ENCODE results near the gene PRPH. TPM values are rescaled to one million over a fixed set of nuclear protein-coding genes. Genes with fewer than 3 reads are reported as not detected.
A peak's percentile ranks its signal among the peaks of the same experiment; 100 is the strongest.

The PRPH gene
- total and polyA plus RNA-seq, 2 of the 13 experiments (the other 11 are each of a cell fraction or from before 2014, with no cell fraction given), result 0.12 TPM; not detected in 1

DNA sequence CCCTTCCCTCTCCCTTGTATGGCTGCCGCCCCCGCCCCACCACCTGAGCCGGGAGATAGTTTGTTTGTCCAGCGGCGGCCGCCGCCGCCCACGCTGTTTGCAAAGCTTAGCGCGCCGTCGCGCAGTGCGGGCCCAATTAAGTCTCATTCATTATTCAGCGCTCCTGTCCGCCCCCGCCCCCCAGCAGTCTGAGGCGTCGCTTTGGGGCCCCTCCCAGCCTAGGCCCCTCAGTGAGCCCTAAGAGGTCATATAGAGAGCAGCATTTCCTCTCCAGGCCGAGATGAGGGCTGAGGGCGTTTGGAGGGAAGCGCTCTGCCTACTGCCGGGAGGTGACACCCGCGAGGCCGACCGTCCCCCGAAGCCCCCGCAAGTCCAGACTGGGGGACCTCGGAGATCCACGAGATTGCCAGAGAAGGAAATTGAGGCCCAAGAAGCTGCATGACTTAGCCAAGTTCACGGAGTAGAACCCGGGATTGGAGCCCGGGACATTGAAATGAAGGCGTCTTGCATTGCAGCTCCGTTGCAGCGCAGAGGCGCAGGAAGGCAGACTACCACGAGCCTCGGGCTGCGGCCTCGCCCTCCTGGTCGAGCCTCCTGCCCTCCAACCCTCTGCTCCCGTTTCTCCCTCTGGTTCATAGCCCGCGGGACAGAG lies 51.8 kb downstream of the PRPH start, which contains the start of gene DNAJC22 (continued):
- TF ChIP-seq, protein P1, sequence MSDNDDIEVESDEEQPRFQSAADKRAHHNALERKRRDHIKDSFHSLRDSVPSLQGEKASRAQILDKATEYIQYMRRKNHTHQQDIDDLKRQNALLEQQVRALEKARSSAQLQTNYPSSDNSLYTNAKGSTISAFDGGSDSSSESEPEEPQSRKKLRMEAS (IDR thresholded peaks at IDR 0.05), result peak; percentile 62
- TF ChIP-seq, protein P2, sequence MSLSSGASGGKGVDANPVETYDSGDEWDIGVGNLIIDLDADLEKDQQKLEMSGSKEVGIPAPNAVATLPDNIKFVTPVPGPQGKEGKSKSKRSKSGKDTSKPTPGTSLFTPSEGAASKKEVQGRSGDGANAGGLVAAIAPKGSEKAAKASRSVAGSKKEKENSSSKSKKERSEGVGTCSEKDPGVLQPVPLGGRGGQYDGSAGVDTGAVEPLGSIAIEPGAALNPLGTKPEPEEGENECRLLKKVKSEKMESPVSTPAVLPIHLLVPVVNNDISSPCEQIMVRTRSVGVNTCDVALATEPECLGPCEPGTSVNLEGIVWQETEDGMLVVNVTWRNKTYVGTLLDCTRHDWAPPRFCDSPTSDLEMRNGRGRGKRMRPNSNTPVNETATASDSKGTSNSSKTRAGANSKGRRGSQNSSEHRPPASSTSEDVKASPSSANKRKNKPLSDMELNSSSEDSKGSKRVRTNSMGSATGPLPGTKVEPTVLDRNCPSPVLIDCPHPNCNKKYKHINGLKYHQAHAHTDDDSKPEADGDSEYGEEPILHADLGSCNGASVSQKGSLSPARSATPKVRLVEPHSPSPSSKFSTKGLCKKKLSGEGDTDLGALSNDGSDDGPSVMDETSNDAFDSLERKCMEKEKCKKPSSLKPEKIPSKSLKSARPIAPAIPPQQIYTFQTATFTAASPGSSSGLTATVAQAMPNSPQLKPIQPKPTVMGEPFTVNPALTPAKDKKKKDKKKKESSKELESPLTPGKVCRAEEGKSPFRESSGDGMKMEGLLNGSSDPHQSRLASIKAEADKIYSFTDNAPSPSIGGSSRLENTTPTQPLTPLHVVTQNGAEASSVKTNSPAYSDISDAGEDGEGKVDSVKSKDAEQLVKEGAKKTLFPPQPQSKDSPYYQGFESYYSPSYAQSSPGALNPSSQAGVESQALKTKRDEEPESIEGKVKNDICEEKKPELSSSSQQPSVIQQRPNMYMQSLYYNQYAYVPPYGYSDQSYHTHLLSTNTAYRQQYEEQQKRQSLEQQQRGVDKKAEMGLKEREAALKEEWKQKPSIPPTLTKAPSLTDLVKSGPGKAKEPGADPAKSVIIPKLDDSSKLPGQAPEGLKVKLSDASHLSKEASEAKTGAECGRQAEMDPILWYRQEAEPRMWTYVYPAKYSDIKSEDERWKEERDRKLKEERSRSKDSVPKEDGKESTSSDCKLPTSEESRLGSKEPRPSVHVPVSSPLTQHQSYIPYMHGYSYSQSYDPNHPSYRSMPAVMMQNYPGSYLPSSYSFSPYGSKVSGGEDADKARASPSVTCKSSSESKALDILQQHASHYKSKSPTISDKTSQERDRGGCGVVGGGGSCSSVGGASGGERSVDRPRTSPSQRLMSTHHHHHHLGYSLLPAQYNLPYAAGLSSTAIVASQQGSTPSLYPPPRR (CRISPR knock-in tag; IDR thresholded peaks at IDR 0.05; ENCODE audit: borderline replicate concordance), result no peak
- TF ChIP-seq ZNF564 (CRISPR knock-in tag; IDR thresholded peaks at IDR 0.05), result 0 out of 2 replicates have a peak, but pooled peaks have one; percentile 16
- no peak for TF ChIP-seq EZH2 (conservative IDR thresholded peaks at IDR 0.05; ENCODE audit: low read depth, low read length)
- TF ChIP-seq, protein P3, sequence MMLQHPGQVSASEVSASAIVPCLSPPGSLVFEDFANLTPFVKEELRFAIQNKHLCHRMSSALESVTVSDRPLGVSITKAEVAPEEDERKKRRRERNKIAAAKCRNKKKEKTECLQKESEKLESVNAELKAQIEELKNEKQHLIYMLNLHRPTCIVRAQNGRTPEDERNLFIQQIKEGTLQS (CRISPR knock-in tag; IDR thresholded peaks at IDR 0.05), result no peak
- TF ChIP-seq, protein P4, sequence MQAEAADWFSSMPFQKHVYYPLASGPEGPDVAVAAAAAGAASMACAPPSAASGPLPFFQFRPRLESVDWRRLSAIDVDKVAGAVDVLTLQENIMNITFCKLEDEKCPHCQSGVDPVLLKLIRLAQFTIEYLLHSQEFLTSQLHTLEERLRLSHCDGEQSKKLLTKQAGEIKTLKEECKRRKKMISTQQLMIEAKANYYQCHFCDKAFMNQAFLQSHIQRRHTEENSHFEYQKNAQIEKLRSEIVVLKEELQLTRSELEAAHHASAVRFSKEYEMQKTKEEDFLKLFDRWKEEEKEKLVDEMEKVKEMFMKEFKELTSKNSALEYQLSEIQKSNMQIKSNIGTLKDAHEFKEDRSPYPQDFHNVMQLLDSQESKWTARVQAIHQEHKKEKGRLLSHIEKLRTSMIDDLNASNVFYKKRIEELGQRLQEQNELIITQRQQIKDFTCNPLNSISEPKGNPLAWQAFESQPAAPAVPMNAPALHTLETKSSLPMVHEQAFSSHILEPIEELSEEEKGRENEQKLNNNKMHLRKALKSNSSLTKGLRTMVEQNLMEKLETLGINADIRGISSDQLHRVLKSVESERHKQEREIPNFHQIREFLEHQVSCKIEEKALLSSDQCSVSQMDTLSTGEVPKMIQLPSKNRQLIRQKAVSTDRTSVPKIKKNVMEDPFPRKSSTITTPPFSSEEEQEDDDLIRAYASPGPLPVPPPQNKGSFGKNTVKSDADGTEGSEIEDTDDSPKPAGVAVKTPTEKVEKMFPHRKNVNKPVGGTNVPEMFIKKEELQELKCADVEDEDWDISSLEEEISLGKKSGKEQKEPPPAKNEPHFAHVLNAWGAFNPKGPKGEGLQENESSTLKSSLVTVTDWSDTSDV (CRISPR knock-in tag; IDR thresholded peaks at IDR 0.05), result no peak
- peak; percentile 28 for TF ChIP-seq HNRNPLL (IDR thresholded peaks at IDR 0.05; ENCODE audit: low read depth, low read length, poor library complexity, severe bottlenecking)
- no peak for TF ChIP-seq SRSF1 (optimal IDR thresholded peaks at IDR 0.05; ENCODE audit: low read depth, low read length)
- TF ChIP-seq ZNF747 (CRISPR knock-in tag; IDR thresholded peaks at IDR 0.05; ENCODE audit: borderline replicate concordance), result 0 out of 2 replicates have a peak, but pooled peaks have one; percentile 71
- no peak for TF ChIP-seq ZNF329 (CRISPR knock-in tag; IDR thresholded peaks at IDR 0.05; ENCODE audit: low read depth)
- no peak for TF ChIP-seq PHF5A (CRISPR knock-in tag; IDR thresholded peaks at IDR 0.05; ENCODE audit: low read depth, unreplicated experiment)
- 0 out of 2 replicates have a peak, but pooled peaks have one; percentile 14 for TF ChIP-seq NR2F2 (IDR thresholded peaks at IDR 0.05; ENCODE audit: borderline replicate concordance, low read depth)
- no peak for TF ChIP-seq ZNF549 (CRISPR knock-in tag; IDR thresholded peaks at IDR 0.05)
- TF ChIP-seq, protein P5, sequence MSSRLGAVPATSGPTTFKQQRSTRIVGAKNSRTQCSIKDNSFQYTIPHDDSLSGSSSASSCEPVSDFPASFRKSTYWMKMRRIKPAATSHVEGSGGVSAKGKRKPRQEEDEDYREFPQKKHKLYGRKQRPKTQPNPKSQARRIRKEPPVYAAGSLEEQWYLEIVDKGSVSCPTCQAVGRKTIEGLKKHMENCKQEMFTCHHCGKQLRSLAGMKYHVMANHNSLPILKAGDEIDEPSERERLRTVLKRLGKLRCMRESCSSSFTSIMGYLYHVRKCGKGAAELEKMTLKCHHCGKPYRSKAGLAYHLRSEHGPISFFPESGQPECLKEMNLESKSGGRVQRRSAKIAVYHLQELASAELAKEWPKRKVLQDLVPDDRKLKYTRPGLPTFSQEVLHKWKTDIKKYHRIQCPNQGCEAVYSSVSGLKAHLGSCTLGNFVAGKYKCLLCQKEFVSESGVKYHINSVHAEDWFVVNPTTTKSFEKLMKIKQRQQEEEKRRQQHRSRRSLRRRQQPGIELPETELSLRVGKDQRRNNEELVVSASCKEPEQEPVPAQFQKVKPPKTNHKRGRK (CRISPR knock-in tag; IDR thresholded peaks at IDR 0.05), result no peak
- TF ChIP-seq SRSF9 (IDR thresholded peaks at IDR 0.05; ENCODE audit: borderline replicate concordance, insufficient read depth, low read depth, low read length, poor library complexity, severe bottlenecking), result no peak
- TF ChIP-seq, protein P6, sequence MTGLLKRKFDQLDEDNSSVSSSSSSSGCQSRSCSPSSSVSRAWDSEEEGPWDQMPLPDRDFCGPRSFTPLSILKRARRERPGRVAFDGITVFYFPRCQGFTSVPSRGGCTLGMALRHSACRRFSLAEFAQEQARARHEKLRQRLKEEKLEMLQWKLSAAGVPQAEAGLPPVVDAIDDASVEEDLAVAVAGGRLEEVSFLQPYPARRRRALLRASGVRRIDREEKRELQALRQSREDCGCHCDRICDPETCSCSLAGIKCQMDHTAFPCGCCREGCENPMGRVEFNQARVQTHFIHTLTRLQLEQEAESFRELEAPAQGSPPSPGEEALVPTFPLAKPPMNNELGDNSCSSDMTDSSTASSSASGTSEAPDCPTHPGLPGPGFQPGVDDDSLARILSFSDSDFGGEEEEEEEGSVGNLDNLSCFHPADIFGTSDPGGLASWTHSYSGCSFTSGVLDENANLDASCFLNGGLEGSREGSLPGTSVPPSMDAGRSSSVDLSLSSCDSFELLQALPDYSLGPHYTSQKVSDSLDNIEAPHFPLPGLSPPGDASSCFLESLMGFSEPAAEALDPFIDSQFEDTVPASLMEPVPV (CRISPR knock-in tag; IDR thresholded peaks at IDR 0.05), result peak; percentile 37; the same call in 1 of the 2 replicates

Data from HepG2 (cell line).